ENCODE measurements around the gene PGP. TPM values are rescaled to one million over a fixed set of nuclear protein-coding genes. Genes with fewer than 3 reads are reported as not detected.

Gene PGP
- total RNA-seq, 1 experiment from 2014 or later = 48.7 TPM

DNA sequence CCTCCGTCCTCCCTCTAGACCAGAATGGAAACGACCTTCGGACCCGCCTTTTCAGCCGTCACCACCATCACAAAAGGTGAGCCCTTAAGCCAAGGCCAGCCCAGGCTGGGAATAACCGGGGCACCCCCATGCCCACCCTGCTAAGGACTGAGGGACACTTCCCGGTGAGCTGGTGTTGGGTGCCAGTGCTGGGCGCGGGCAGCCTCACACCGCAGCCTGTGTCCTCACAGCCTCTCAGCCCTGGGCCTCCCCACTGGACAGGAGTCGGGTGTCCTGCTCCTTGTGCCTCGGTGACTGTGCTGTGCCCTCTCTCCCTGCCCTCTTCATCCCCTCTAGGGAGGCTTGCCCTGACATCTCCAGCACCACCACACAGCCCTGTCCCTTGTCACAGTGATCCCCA is 48.8 kb downstream of the PGP start:
- in situ Hi-C loops (cut with HindIII; ENCODE audit: low pct_unique_long_range_greater_than_20kb, low sequenced_read_pairs) = no loop called here
- CTCF ChIA-PET = no interaction called here
- intact Hi-C loops (cut with micrococcal nuclease; ENCODE audit: unreplicated experiment) = no loop called here

DNA sequence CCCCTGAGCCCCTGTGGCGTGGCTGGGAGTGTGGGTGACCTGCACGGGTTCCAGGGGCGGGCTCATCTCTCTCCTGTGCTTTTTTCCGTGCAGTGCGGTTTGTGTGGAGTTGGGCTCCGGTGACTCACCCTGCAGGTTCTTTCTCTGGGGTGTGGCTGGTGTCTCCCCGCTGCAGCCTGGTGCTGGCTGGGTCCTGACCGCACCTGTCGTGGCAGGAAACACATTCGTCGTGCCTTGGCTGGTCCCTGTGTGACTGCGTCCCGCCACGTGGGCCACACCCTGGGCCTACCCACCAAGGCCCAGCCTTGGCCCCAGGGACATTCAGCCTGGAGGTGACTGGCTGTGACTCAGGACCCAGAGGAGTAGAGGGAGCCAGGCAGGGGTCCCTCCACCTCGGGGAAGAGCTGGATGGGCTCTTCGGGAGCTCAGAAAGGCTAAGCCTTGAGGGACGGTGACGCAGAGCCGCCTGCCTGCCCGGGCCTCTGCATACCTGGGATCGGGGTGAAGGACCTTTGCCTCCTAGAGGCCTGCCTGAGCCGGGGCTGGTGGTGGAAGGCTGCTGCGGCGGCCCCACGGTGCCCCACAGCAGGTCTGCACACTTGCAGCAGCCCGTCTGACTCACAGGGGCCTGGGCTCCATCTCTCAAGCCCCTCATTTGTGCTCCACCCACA is 51.3 kb downstream of the PGP start:
- Histone ChIP-seq H3K27ac (ENCODE audit: low read length) (no peak overlapping the region), H3K27me3 (ENCODE audit: control insufficient read depth, insufficient read depth, low read length) (no peaks in the 10 kb centered on the region), H3K36me3 (ENCODE audit: control insufficient read depth, insufficient read depth, low read length) (peaks cover 3% of the 10 kb centered on the region; the same call in 1 of the 2 replicates), H3K4me1 (ENCODE audit: control insufficient read depth, insufficient read depth, low read length) (peaks cover 18% of the 10 kb centered on the region), H3K4me3 (ENCODE audit: low read depth in 2 of 2, low read length in 2 of 2) (no peak overlapping the region), H3K9me3 (ENCODE audit: control insufficient read depth, insufficient read depth, low read depth, low read length) (no peaks in the 10 kb centered on the region)
- intact Hi-C loops (cut with micrococcal nuclease; ENCODE audit: unreplicated experiment) = no loop called here
- ChIA-PET CTCF (no interaction called here), POLR2A (interaction anchor here (0.6 kb wide), 1 partner anchor 14 kb away, joined by 3 read pairs; no protein-coding TSS in a partner anchor)
- BruUV-seq (replicated peaks) = no TSS peak
- ATAC-seq = no peak
- TF ChIP-seq SIN3A (IDR thresholded peaks at IDR 0.05; ENCODE audit: borderline replicate concordance, insufficient read depth, low read depth, low read length) (no peak), TCF7L2 (IDR thresholded peaks at IDR 0.05; ENCODE audit: low read depth, low read length) (no peak), POLR2AphosphoS5 (IDR thresholded peaks at IDR 0.05; ENCODE audit: low read depth, low read length) (no peak)
- TF ChIP-seq, protein P1, sequence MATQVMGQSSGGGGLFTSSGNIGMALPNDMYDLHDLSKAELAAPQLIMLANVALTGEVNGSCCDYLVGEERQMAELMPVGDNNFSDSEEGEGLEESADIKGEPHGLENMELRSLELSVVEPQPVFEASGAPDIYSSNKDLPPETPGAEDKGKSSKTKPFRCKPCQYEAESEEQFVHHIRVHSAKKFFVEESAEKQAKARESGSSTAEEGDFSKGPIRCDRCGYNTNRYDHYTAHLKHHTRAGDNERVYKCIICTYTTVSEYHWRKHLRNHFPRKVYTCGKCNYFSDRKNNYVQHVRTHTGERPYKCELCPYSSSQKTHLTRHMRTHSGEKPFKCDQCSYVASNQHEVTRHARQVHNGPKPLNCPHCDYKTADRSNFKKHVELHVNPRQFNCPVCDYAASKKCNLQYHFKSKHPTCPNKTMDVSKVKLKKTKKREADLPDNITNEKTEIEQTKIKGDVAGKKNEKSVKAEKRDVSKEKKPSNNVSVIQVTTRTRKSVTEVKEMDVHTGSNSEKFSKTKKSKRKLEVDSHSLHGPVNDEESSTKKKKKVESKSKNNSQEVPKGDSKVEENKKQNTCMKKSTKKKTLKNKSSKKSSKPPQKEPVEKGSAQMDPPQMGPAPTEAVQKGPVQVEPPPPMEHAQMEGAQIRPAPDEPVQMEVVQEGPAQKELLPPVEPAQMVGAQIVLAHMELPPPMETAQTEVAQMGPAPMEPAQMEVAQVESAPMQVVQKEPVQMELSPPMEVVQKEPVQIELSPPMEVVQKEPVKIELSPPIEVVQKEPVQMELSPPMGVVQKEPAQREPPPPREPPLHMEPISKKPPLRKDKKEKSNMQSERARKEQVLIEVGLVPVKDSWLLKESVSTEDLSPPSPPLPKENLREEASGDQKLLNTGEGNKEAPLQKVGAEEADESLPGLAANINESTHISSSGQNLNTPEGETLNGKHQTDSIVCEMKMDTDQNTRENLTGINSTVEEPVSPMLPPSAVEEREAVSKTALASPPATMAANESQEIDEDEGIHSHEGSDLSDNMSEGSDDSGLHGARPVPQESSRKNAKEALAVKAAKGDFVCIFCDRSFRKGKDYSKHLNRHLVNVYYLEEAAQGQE (IDR thresholded peaks at IDR 0.05; ENCODE audit: insufficient read depth in 1 of 2, low read depth in 2 of 2, low read length in 1 of 2) = no peak
- TF ChIP-seq, protein P2, sequence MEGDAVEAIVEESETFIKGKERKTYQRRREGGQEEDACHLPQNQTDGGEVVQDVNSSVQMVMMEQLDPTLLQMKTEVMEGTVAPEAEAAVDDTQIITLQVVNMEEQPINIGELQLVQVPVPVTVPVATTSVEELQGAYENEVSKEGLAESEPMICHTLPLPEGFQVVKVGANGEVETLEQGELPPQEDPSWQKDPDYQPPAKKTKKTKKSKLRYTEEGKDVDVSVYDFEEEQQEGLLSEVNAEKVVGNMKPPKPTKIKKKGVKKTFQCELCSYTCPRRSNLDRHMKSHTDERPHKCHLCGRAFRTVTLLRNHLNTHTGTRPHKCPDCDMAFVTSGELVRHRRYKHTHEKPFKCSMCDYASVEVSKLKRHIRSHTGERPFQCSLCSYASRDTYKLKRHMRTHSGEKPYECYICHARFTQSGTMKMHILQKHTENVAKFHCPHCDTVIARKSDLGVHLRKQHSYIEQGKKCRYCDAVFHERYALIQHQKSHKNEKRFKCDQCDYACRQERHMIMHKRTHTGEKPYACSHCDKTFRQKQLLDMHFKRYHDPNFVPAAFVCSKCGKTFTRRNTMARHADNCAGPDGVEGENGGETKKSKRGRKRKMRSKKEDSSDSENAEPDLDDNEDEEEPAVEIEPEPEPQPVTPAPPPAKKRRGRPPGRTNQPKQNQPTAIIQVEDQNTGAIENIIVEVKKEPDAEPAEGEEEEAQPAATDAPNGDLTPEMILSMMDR (IDR thresholded peaks at IDR 0.05) = no peak
- in situ Hi-C loops (cut with HindIII; ENCODE audit: low pct_unique_long_range_greater_than_20kb, low sequenced_read_pairs) = no loop called here
- no peak for DNase-seq (ENCODE audit: low read depth, low spot score)

More for the DNA sequence above, 48.8 kb downstream of the PGP start:
- no peak overlapping the region for H3K4me3 ChIP-seq (ENCODE audit: low read depth in 2 of 2, low read length in 2 of 2)
- H3K27ac ChIP-seq (ENCODE audit: low read length) = no peak overlapping the region
- POLR2A ChIA-PET = interaction anchor here (0.9 kb wide), 1 partner anchor 11 kb away, joined by 3 read pairs; the partner anchor contains the start of gene TRAF7
- TF ChIP-seq, protein P2 (IDR thresholded peaks at IDR 0.05) = no peak
- TF ChIP-seq SIN3A (IDR thresholded peaks at IDR 0.05; ENCODE audit: borderline replicate concordance, insufficient read depth, low read depth, low read length) = no peak
- no peak for TF ChIP-seq POLR2AphosphoS5 (IDR thresholded peaks at IDR 0.05; ENCODE audit: low read depth, low read length)
- TF ChIP-seq TCF7L2 (IDR thresholded peaks at IDR 0.05; ENCODE audit: low read depth, low read length) = no peak
- TF ChIP-seq, protein P1 (IDR thresholded peaks at IDR 0.05; ENCODE audit: insufficient read depth in 1 of 2, low read depth in 2 of 2, low read length in 1 of 2) = no peak
- no peaks in the 10 kb centered on the region for H3K9me3 ChIP-seq (ENCODE audit: control insufficient read depth, insufficient read depth, low read depth, low read length)
- DNase-seq (ENCODE audit: low read depth, low spot score) (no peak), ATAC-seq (no peak)
- peaks cover 4% of the 10 kb centered on the region; the same call in 1 of the 2 replicates for H3K36me3 ChIP-seq (ENCODE audit: control insufficient read depth, insufficient read depth, low read length)
- BruUV-seq (replicated peaks) = no TSS peak
- H3K4me1 ChIP-seq (ENCODE audit: control insufficient read depth, insufficient read depth, low read length) = no peaks in the 10 kb centered on the region
- no peaks in the 10 kb centered on the region for H3K27me3 ChIP-seq (ENCODE audit: control insufficient read depth, insufficient read depth, low read length)
